Gastroesophageal sphincter (tissue), 4 donors: ENCODE measurements around the gene CD48. TPM values are rescaled to one million over a fixed set of nuclear protein-coding genes. Genes with fewer than 3 reads are reported as not detected.
"Not testable (repeated sequence)": the region's sequence is repeated elsewhere in the genome, so short reads cannot be mapped to it uniquely, and the experiment has no call there.

ENCODE experiments used
- ATAC-seq: fragments of 150-250 bp; one replicate; pipeline ENCODE4 v1.9.1; 2016; ENCODE audit warnings: mild to moderate bottlenecking, moderate library complexity
- H3K27ac ChIP-seq, 4 donors: fragments of 200-600 bp; sonication (generic) in 3 of 4; 1 replicate in 3 of 4; 2 replicates in 1 of 4; pipeline ENCODE4 v1.5.1; 2016 to 2019
- H3K27me3 ChIP-seq: fragments of 200-600 bp; sonication (generic); one replicate; pipeline ENCODE4 v1.5.1; 2019
- H3K36me3 ChIP-seq, 2 donors: fragments of 200-600 bp; sonication (generic); one replicate each; pipeline ENCODE4 v1.5.1; 2019; ENCODE audit warnings: control low read depth in 1 of 2
- H3K4me1 ChIP-seq, 3 donors: fragments of 200-600 bp; sonication (generic); 1 replicate in 2 of 3; 2 replicates in 1 of 3; pipeline ENCODE4 v1.5.1; 2016 to 2019; ENCODE audit warnings: control low read depth in 2 of 3
- H3K4me3 ChIP-seq, 2 donors: fragments of 200-600 bp; sonication (generic); one replicate each; pipeline ENCODE4 v1.5.1; 2019; ENCODE audit warnings: mild to moderate bottlenecking in 1 of 2, moderate library complexity in 1 of 2
- H3K9me3 ChIP-seq, 3 donors: fragments of 200-600 bp; sonication (generic); one replicate each; pipeline ENCODE4 v1.5.1; 2017 to 2019; ENCODE audit warnings: control low read depth in 2 of 3
- EP300 ChIP-seq: sonication (generic); formaldehyde crosslinking; IDR thresholded peaks from one replicate; pipeline ENCODE4 v1.6.1; 2017; ENCODE audit warnings: antibody characterized with exemption, mild to moderate bottlenecking
- POLR2A ChIP-seq, 2 donors: fragments of 450-650 bp; IDR thresholded peaks; one replicate each; pipeline ENCODE4 v1.6.1; 2017; ENCODE audit warnings: antibody characterized with exemption in 2 of 2, mild to moderate bottlenecking in 2 of 2, moderate library complexity in 1 of 2
- POLR2AphosphoS5 ChIP-seq: sonication (generic); formaldehyde crosslinking; IDR thresholded peaks from one replicate; pipeline ENCODE4 v1.6.1; 2017; ENCODE audit warnings: antibody characterized with exemption
- WGBS, 2 donors: methylation state at CpG; one replicate each; pipeline ENCODE4 v1.1.5; 2018; ENCODE audit warnings: low coverage in 1 of 2; 5-methylcytosine and 5-hydroxymethylcytosine counted together
- total RNA-seq, 4 donors: library from RNA; depleted of rRNA; stranded (reverse); fragments of >200 nt; gene quantifications; one replicate each; pipeline ENCODE4 v1.1.0, GENCODE V29; 2016
- TF ChIP-seq, protein P1 (sequence below), 4 experiments: fragments of 200-600 bp in 2 of 4; fragments of 450-650 bp in 2 of 4; sonication (generic) in 1 of 4; IDR thresholded peaks; one replicate each; pipeline ENCODE4 v1.5.1; 2017 to 2019; ENCODE audit warnings: antibody characterized with exemption in 4 of 4, mild to moderate bottlenecking in 2 of 4, moderate library complexity in 2 of 4

Gene CD48
- total RNA-seq, 4 donors from 2014 or later = 2.2 to 8.5 (median 4.5) TPM; not detected in 1

GRCh38 chr1:160708801-160709200 lies 2.8 kb downstream of the CD48 start:
- WGBS, 2 donors = 44 to 70% methylated on average over 3 to 4 of the region's 4 CpGs
- no peak for ATAC-seq

DNA sequence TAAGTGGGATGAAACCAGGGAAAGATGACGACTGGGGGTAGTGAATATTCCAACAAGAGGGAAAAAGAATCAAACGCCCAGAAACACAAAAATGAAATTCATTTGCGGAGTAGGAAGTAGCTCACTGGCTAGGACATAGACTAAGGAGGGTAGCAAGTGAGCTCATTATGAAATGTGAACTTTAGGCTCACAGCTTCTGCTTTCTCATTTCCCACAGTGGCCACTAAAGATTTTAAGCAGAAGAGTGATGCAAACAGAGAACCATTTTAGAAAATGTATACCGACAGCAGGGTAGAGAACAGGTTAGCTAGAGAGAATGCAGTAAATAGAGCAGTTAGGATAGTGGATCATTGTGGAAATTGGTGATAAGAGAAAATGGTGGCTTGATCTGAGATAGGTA lies 3.5 kb downstream of the CD48 start:
- H3K36me3 ChIP-seq = no peaks in the 10 kb centered on the region
- TF ChIP-seq POLR2A (IDR thresholded peaks at IDR 0.05) (no peak), POLR2AphosphoS5 (no peak), EP300 (no peak)
- TF ChIP-seq, protein P1, sequence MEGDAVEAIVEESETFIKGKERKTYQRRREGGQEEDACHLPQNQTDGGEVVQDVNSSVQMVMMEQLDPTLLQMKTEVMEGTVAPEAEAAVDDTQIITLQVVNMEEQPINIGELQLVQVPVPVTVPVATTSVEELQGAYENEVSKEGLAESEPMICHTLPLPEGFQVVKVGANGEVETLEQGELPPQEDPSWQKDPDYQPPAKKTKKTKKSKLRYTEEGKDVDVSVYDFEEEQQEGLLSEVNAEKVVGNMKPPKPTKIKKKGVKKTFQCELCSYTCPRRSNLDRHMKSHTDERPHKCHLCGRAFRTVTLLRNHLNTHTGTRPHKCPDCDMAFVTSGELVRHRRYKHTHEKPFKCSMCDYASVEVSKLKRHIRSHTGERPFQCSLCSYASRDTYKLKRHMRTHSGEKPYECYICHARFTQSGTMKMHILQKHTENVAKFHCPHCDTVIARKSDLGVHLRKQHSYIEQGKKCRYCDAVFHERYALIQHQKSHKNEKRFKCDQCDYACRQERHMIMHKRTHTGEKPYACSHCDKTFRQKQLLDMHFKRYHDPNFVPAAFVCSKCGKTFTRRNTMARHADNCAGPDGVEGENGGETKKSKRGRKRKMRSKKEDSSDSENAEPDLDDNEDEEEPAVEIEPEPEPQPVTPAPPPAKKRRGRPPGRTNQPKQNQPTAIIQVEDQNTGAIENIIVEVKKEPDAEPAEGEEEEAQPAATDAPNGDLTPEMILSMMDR (IDR thresholded peaks at IDR 0.05) = no peak
- H3K4me3 ChIP-seq = no peak overlapping the region
- no peak overlapping the region for H3K27ac ChIP-seq
- no peaks in the 10 kb centered on the region for H3K9me3 ChIP-seq
- 60 to 82% methylated on average over 3 to 4 of the region's 4 CpGs for WGBS, 2 donors
- H3K4me1 ChIP-seq = no peaks in the 10 kb centered on the region
- peaks cover 22% of the 10 kb centered on the region for H3K27me3 ChIP-seq
- ATAC-seq = no peak

More at GRCh38 chr1:160708801-160709200, 2.8 kb downstream of the CD48 start:
- H3K36me3 ChIP-seq = no peaks in the 10 kb centered on the region
- TF ChIP-seq EP300 (no peak), POLR2A (IDR thresholded peaks at IDR 0.05) (no peak), POLR2AphosphoS5 (no peak)
- TF ChIP-seq, protein P1 (IDR thresholded peaks at IDR 0.05) = no peak
- H3K4me1 ChIP-seq = no peaks in the 10 kb centered on the region
- H3K4me3 ChIP-seq = no peak overlapping the region
- no peak overlapping the region for H3K27ac ChIP-seq
- no peaks in the 10 kb centered on the region for H3K9me3 ChIP-seq
- peaks cover 20% of the 10 kb centered on the region for H3K27me3 ChIP-seq

DNA sequence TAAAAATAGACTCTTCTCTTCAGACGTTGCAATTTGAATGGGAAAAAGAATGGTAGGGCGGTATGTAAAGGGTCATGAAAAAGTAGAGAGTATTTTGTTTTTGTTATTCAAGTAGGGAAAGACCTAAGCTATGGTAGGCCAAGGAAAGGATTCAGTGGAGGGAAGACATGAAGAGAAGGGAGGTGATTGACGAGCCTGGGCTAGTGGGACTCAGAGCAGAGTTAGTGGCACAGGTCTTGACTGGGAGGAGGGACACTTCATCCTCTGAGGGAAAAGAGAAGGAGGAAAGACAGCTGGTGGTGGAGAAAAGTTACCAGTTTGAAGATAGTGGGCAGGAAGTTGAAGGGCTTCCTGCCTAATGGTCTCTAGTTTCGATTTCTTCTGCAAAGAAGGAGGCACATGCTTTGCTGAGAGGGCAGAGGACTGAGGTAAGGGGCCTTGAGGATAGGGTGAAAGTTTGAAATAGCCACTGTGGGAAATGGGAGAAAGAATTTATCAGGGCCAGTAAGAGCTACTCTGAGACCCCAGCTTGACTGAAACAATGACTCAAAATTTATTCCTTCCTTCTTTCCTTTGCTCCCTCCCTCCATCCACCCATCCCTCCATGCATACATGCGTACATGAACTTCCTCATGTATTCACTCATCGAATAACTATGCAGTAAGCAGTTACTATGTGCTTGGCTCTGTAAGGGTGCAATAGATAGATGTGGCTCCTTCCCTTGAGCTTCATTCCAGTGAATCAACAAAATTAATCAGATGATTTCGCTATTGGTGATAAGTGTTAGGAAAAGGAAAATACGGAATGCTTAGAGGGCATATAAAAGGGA lies 4.2 kb downstream of the CD48 start:
- 63 to 77% methylated on average over 4 to 8 of the region's 8 CpGs for WGBS, 2 donors
- Histone ChIP-seq H3K9me3 (no peaks in the 10 kb centered on the region), H3K36me3 (no peaks in the 10 kb centered on the region), H3K4me3 (no peak overlapping the region), H3K4me1 (no peaks in the 10 kb centered on the region), H3K27me3 (peaks cover 22% of the 10 kb centered on the region), H3K27ac (no peak overlapping the region)
- no peak for TF ChIP-seq POLR2A (IDR thresholded peaks at IDR 0.05)
- no peak for TF ChIP-seq EP300
- TF ChIP-seq, protein P1 (IDR thresholded peaks at IDR 0.05) = no peak
- no peak for TF ChIP-seq POLR2AphosphoS5
- ATAC-seq = no peak

DNA sequence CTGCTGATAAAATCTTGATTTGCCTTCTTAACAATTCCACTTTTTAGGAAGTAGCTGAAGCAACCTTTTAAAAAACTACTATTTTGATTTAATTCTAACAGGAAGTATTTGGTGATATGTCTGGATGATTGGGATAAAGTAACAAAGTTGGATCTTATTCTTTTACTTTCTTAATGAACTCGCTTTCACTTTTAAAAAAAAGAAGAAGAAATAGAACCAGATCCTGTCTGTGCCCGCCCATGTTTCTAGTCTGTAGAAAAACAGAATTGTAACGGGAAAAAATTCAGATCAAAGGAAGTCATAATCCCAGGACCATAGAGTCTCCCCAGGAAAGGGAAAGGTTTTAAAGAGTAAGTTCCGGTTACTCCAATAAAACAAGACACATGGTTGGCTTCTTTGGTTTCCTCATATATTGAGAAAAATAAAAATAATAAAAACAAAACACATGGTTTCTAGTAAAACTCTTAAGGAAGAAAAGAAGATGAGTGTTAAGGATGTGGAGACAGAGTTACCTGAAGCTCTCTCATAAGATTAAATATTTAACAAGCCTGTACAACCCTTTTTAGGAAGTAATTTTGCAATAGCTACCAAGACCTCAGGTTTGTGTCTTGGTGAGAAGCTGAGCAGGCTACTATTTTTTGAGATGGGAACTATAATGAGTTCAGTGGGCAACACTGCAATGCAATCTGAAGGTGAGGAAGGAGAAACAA lies 4.9 kb downstream of the CD48 start:
- no peaks in the 10 kb centered on the region for H3K4me1 ChIP-seq
- H3K4me3 ChIP-seq = no peak overlapping the region
- no peak for ATAC-seq
- 32 to 66% methylated on average over 3 to 4 of the region's 4 CpGs for WGBS, 2 donors
- H3K27me3 ChIP-seq = peaks cover 20% of the 10 kb centered on the region
- H3K36me3 ChIP-seq = no peaks in the 10 kb centered on the region
- no peak for TF ChIP-seq POLR2A (IDR thresholded peaks at IDR 0.05)
- TF ChIP-seq POLR2AphosphoS5 = no peak
- TF ChIP-seq, protein P1 (IDR thresholded peaks at IDR 0.05) = no peak
- no peak for TF ChIP-seq EP300
- no peak overlapping the region for H3K27ac ChIP-seq
- no peaks in the 10 kb centered on the region for H3K9me3 ChIP-seq

DNA sequence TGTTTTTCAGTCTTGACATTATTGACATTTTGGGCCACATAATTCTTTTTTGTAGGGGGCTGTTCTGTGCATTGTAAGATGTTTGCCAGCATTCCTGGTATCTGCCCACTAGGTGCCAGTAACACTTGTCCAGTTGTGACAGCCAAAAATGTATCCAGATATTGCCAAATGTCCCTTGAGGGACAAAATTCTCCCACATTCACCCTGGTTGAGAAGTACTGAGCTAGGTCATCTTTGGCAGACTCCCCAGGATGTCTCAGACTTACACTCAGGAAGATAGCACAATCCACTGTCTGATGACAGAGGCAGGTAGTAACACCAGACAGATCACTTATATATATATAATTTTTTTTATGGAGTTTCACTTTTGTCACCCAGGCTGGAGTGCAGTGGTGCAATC lies 5.9 kb downstream of the CD48 start:
- Histone ChIP-seq H3K4me3 (no peak overlapping the region), H3K27me3 (peaks cover 15% of the 10 kb centered on the region), H3K27ac (no peak overlapping the region), H3K9me3 (no peaks in the 10 kb centered on the region), H3K36me3 (no peaks in the 10 kb centered on the region), H3K4me1 (no peaks in the 10 kb centered on the region)
- ATAC-seq = no peak
- TF ChIP-seq EP300 = no peak
- TF ChIP-seq, protein P1 (IDR thresholded peaks at IDR 0.05) = no peak

DNA sequence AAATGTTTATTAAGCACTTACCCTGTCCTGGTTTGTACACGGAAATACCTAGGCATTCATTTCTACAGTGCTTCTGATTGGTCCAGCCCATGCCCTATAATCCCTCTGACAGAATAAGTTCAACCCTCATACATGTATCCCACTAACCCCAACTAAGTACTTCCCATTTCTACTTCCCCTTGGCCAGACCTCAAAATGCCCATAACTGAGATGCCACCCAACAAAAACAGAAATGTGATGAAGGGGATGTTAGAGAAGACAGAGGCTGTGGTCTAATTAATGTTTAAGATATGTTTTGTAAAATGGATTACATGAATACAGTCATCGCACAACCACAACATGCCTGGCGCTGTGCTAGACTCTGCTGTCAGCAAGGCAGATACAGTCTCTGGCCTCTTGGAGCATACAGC lies 6.4 kb downstream of the CD48 start:
- 41 to 78% methylated on average over 2 to 3 of the region's 3 CpGs for WGBS, 2 donors
- not testable (repeated sequence) for ATAC-seq, H3K27ac ChIP-seq, H3K36me3 ChIP-seq, H3K4me1 ChIP-seq, H3K9me3 ChIP-seq, H3K4me3 ChIP-seq
- H3K27me3 ChIP-seq = peaks cover 15% of the 10 kb centered on the region
